ENCODE data around the gene DGKI. TPM values are rescaled to one million over a fixed set of nuclear protein-coding genes. Genes with fewer than 3 reads are reported as not detected.

DGKI gene
- total RNA-seq, 4 donors from 2014 or later = 0.44 to 1.1 (median 1.0) TPM; not detected in 1

DNA sequence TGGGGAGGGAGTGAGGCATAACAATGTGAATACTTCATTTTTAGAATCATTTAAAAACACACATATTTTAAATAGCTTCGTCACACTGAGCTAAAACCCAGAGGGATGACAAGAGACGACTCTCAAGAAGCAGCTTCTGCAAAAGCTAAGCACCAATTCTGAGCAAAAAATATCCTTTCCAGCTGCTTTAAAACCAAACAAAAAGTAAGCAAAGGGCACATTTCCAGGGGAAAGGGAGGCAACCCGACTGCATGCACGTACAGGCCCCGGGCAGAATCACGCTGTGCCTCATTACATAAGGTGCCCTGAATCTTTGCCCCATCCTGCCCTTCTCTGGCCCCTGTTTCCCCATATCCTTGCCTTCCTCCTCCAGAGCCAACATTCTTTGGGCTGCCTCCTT, 78.4 kb downstream of the DGKI start:
- intact Hi-C loops (cut with DNase I) = no loop called here
- WGBS, 2 donors = 15 to 21% methylated on average over 6 of the region's 6 CpGs
- no peak for DNase-seq
- H3K4me1 ChIP-seq = peaks cover 0 to 25% (median 11%) of the 10 kb centered on the region in 3 donors
- no peaks in the 10 kb centered on the region for H3K36me3 ChIP-seq
- no peak overlapping the region for H3K27ac ChIP-seq
- no peaks in the 10 kb centered on the region for H3K27me3 ChIP-seq
- TF ChIP-seq POLR2A (IDR thresholded peaks at IDR 0.05) = no peak
- TF ChIP-seq, protein P1, sequence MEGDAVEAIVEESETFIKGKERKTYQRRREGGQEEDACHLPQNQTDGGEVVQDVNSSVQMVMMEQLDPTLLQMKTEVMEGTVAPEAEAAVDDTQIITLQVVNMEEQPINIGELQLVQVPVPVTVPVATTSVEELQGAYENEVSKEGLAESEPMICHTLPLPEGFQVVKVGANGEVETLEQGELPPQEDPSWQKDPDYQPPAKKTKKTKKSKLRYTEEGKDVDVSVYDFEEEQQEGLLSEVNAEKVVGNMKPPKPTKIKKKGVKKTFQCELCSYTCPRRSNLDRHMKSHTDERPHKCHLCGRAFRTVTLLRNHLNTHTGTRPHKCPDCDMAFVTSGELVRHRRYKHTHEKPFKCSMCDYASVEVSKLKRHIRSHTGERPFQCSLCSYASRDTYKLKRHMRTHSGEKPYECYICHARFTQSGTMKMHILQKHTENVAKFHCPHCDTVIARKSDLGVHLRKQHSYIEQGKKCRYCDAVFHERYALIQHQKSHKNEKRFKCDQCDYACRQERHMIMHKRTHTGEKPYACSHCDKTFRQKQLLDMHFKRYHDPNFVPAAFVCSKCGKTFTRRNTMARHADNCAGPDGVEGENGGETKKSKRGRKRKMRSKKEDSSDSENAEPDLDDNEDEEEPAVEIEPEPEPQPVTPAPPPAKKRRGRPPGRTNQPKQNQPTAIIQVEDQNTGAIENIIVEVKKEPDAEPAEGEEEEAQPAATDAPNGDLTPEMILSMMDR (IDR thresholded peaks at IDR 0.05) = no peak
- H3K4me3 ChIP-seq = no peak overlapping the region
- H3K9me3 ChIP-seq = no peaks in the 10 kb centered on the region

GRCh38 chr7:137762334-137762733, 84.4 kb downstream of the DGKI start:
- no peaks in the 10 kb centered on the region for H3K9me3 ChIP-seq
- no peak overlapping the region for H3K27ac ChIP-seq
- DNase-seq = no peak
- intact Hi-C loops (cut with DNase I) = no loop called here
- TF ChIP-seq, protein P1 (IDR thresholded peaks at IDR 0.05) = no peak
- TF ChIP-seq POLR2A (IDR thresholded peaks at IDR 0.05) = no peak
- H3K4me3 ChIP-seq = no peak overlapping the region
- H3K36me3 ChIP-seq = no peaks in the 10 kb centered on the region
- WGBS, 2 donors = 73 to 79% methylated on average over 2 of the region's 2 CpGs
- H3K27me3 ChIP-seq = no peaks in the 10 kb centered on the region
- peaks cover 0 to 8% (median 0%) of the 10 kb centered on the region in 3 donors for H3K4me1 ChIP-seq

- no peaks in the 10 kb centered on the region for H3K9me3 ChIP-seq
- WGBS, 2 donors = 24 to 38% methylated on average over 6 of the region's 6 CpGs
- DNase-seq = no peak
- no peak overlapping the region for H3K4me3 ChIP-seq
- TF ChIP-seq, protein P1 (IDR thresholded peaks at IDR 0.05) = no peak
- no peak for TF ChIP-seq POLR2A (IDR thresholded peaks at IDR 0.05)
- intact Hi-C loops (cut with DNase I) = no loop called here
- H3K36me3 ChIP-seq = no peaks in the 10 kb centered on the region
- no peak overlapping the region for H3K27ac ChIP-seq
- H3K27me3 ChIP-seq = no peaks in the 10 kb centered on the region
- H3K4me1 ChIP-seq = peaks cover 0 to 24% (median 3%) of the 10 kb centered on the region in 3 donors
Measured at GRCh38 chr7:137760111-137760510, 86.7 kb downstream of the DGKI start.

GRCh38 chr7:137757146-137757925, 89.4 kb downstream of the DGKI start:
- no peak for DNase-seq
- intact Hi-C loops (cut with DNase I) = no loop called here
- WGBS, 2 donors = 70 to 77% methylated on average over 10 of the region's 10 CpGs
- H3K36me3 ChIP-seq = no peaks in the 10 kb centered on the region
- H3K27me3 ChIP-seq = no peaks in the 10 kb centered on the region
- no peak overlapping the region for H3K27ac ChIP-seq
- peaks cover 0 to 30% (median 3%) of the 10 kb centered on the region in 3 donors for H3K4me1 ChIP-seq
- H3K9me3 ChIP-seq = no peaks in the 10 kb centered on the region
- H3K4me3 ChIP-seq = no peak overlapping the region
- TF ChIP-seq, protein P1 (IDR thresholded peaks at IDR 0.05) = no peak
- TF ChIP-seq POLR2A (IDR thresholded peaks at IDR 0.05) = no peak

- H3K27ac ChIP-seq = no peak overlapping the region
- no peak for DNase-seq
- no peak overlapping the region for H3K4me3 ChIP-seq
- no peaks in the 10 kb centered on the region for H3K36me3 ChIP-seq
- TF ChIP-seq, protein P1 (IDR thresholded peaks at IDR 0.05) = no peak
- no peak for TF ChIP-seq POLR2A (IDR thresholded peaks at IDR 0.05)
- H3K27me3 ChIP-seq = no peaks in the 10 kb centered on the region
- peaks cover 0 to 30% (median 3%) of the 10 kb centered on the region in 3 donors for H3K4me1 ChIP-seq
- 23 to 33% methylated on average over 5 of the region's 5 CpGs for WGBS, 2 donors
- H3K9me3 ChIP-seq = no peaks in the 10 kb centered on the region
- intact Hi-C loops (cut with DNase I) = no loop called here
Measured at GRCh38 chr7:137755846-137756651, 90.7 kb downstream of the DGKI start.
